NCI-H2171 (cell line): Measurements from ENCODE around the gene BMP4.
A peak's percentile ranks its signal among the peaks of the same experiment; 100 is the strongest.

ENCODE experiments used
- DNase-seq: peaks from one replicate; lab custom pipeline; 2025; lab: John Stamatoyannopoulos, UW

BMP4 gene

GRCh38 chr14:53964249-53964648 is 7.6 kb upstream of the BMP4 start:
- no peak for DNase-seq

DNA sequence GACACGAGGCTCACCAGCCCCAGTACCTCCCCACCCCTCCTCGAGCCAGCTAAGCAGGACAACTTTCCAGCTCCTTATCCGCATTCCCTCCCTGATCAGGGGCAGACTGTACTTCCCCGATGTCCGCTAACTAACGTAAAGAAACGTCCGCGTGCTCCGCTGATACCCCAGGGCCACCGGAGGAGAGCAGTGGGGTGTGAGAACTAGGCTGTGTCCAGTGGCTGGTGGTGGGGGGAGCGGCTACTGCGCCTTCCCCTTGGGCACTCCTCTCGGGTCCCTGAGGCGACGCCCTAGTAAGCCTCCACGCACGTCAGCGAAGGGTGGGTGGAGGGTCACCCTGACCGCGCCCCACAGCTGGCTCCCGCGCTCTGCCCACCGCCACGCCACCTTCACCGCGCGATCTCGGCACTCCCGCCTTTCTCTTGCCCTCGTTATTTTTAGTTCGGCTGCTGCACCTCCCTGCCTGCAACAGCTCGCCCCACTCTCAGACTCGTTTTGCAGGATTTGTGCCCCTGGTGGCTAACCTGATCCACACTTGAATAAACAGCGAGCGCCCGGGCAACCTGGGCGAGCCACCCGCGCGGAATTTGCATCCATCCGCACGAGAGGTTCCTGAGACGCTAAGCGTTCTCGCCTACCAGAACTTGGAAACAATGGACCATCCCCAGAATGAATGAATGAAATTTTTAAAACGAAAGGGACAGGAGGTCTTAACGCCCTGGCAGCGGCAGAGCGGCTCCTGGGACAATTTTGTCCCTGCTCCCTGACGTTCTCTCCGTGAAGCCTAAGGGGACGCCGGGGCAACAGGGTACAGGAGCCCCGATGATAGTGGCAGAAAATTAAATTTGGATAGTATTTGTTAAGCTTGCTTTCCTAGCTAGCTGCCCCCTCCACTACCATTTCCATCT is 6.9 kb upstream of the BMP4 start:
- DNase-seq = no peak

GRCh38 chr14:53962953-53963319 is 6.3 kb upstream of the BMP4 start:
- no peak for DNase-seq

GRCh38 chr14:53958628-53959027 is 2.0 kb upstream of the BMP4 start:
- no peak for DNase-seq

- no peak for DNase-seq
Observed at GRCh38 chr14:53957739-53958138, 1.1 kb upstream of the BMP4 start.

DNA sequence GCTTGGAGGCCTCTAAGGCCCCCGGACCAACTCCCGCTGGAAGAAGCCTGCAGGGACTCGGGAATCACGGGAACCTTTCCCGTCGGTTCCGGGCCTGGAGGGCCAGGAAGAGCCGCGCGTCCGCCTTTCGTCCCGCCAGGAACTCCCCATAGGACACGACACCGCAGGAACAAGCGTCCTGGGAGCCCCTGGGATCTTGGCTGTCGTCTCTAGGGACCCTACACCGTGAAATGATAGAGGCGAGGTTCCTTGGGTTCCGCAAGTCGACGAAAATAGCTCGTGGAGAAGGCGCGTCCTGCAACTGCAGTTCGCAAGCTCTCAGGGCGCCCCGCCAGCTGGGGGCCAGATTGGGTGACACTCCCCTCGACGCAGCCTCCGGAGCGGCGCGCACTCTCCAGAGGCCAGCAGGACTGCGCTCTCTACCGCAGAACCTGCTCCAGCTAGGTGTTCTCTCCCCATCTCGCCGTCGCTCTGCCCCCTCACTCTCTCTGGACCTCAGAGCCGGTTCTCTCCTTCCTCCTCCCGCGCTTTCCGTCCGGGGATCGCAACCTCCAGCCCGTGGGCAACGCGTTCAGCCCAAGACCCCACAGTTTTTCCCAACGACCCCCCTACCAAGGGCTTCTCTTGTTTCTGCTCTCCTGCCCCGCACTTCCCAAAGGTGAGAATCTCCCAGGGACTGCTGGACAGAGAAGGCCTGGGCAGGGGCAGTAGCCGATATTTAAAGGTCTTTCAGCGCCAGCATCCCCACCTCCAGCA is 776 bp downstream of the BMP4 start:
- DNase-seq = no peak

GRCh38 chr14:53955229-53955556 is 1.4 kb downstream of the BMP4 start:
- DNase-seq = no peak

DNA sequence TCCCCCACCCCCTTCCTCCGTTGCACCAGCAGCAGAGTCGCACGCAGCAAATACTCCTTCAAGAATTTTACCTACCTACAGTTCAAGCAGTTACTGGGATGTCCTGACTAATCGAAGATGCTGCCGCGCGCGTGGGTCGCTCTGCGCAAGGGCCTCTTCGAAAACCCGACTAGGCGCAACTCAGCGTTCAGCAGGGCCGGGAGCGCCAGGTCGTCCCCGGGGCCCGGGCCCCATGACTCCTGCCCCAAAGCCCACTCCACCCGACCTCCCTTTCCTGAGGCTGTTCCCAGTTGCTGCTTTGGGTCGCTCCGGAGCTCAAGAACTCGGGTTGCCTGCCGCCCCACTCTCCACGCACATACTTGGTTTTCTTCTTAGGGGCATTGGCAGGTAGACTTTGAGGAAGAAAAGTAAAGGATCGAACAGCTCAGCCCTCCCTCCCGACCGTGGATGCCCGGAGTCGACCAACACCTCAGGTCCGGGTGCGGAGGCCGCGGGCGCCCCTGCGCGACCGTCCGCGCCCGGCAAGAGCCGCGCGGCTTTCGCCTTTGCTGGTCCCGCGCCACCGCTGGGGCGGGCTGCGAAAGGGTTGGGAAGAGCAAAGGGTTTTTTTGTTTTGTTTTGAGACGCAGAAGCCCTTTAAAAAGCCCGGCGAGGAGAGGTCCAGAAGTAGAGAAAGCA is 1.9 kb downstream of the BMP4 start:
- no peak for DNase-seq

DNA sequence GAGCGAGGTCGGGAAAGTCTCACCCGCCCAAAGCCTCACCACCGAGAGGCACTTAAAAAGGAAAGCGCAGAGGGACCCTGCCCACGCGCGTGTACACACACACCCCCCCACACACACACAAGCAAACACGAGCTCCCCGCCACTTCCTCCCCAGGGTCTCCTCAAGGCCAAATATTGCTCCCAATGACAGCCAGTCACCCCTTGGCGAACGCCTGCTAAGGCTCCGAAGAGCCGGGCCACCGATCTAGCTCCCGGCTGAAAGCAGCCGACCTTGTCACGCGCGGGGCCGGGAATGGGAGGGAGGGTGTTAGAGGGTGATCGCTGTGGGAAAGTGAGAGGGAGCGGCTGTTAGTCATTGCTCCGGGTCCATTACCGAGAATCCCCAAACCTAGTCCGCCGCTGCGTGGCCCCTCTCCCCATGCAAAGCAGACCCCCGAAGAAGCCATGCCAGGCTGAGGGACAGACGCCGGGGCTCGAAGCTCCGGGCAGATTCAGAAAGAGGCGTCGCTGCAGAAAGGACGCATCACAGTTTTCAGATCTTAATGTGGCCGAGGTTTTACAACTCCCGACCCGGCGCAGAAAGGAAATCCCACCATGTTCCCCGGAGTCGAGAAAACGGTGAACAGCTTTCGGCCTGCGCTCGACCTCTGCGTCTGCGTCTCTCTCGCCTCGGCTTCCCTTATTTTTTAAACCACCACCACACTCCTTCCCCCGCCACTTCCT is 2.6 kb downstream of the BMP4 start:
- DNase-seq = no peak

DNA sequence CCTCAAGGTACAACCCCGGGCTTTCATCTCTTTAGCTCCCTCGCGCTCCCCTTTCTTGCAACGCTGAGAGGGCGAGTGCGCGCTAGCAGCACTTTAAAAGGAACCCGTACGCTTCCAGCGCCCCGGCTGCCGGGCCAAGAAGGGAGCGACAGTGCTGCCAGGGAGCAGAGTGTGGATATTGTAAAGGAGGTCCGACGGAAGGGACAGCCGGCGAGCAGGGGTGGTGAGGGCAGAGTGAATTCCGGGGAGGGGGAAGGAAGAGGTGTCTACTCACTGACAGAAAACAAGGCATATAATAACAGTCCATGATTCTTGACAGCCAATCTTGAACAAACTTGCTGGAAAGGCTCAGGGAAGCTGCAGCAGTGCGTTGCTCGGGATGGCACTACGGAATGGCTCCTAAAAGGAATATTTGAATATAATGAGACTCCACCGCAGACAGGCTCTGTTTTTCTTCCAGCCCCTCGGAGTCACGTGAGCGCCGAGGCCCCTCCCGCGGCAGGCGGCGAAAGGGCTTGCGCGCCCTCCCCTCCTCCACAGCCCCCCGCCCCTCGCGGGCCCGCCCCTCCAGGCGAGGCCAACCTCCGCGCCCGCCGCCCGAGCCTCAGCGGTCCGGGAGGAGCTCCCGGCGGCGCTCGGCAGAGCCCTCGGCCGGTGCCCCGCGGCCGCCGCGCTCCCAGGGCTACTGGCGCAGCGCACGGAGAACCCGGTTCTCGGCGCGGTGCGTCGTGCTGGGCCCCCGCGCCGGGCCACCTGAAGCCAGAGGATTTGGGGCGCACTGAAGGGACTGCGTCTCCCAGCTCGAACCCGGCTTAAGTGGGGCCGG is 3.4 kb downstream of the BMP4 start:
- DNase-seq = peak; percentile 21

DNA sequence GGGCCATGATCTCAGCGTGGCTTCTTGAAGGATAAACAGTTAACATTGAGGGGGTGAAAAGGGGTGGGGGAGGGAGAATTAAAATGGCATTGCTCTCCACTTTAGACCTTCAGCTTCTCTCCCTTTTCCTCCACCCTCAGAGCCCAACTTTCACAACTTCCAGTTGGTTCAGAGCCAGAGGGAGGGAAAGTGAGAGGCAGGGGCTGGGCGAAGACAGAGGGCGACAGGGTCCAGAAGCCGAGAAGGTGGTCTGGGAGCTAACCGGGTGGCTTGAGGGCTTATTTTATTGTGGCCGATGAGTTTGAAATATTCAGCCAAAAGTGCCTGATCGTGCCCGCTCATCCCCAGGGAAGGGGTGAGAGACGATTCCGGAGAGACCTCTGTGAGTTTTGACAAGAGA is 4.1 kb downstream of the BMP4 start:
- DNase-seq = no peak

- DNase-seq = no peak
Observed at GRCh38 chr14:53951627-53952303, 4.9 kb downstream of the BMP4 start.

GRCh38 chr14:53951243-53951626 is 5.4 kb downstream of the BMP4 start:
- no peak for DNase-seq

DNA sequence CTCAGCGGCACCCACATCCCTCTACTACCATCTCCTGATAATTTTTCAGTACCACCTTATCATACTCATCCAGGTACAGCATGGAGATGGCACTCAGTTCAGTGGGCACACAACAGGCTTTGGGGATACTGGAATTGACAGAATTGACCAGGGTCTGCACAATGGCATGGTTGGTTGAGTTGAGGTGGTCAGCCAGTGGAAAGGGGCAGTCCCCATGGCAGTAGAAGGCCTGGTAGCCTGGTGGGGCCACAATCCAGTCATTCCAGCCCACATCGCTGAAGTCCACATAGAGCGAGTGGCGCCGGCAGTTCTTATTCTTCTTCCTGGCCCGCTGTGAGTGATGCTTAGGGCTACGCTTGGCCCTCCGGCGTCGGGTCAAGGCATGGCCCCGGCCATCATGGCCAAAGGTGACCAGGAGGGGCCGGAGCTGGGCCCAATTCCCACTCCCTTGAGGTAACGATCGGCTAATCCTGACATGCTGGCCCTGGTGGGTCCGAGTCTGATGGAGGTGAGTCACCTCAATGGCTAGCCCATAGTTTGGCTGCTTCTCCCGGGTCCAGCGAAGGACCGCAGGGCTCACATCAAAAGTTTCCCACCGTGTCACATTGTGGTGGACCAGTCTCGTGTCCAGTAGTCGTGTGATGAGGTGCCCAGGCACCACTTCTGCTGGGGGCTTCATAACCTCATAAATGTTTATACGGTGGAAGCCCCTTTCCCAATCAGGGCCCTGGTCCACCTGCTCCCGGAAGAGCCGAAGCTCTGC is 6.4 kb downstream of the BMP4 start:
- no peak for DNase-seq

- DNase-seq = no peak
Observed at GRCh38 chr14:53949201-53949600, 7.4 kb downstream of the BMP4 start.

GRCh38 chr14:53948205-53948884 is 8.3 kb downstream of the BMP4 start:
- DNase-seq = no peak

- no peak for DNase-seq
Observed at GRCh38 chr14:53947452-53948204, 9.0 kb downstream of the BMP4 start.

DNA sequence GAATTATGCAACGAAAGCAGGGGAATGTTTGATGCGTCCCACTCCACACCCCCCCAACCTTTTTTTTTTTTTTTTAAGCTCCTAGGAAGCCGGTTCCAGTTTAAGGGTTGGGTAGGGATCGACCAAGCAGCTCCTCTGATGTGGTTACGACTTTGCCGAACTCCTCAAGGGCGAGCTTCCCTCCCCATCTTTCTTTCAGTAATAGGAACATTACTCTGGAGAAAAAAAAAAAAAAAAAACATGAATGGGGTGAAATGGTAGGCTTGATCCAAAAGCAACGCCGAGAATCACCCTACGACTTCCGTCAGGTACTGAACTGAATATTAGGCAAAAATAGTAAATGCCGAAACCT is 9.6 kb downstream of the BMP4 start:
- DNase-seq = no peak
